CD14-positive monocyte (primary cell): ENCODE data around the gene SYP. TPM values are rescaled to one million over a fixed set of nuclear protein-coding genes. Genes with fewer than 3 reads are reported as not detected.
A peak's percentile ranks its signal among the peaks of the same experiment; 100 is the strongest.

Experiments used
- DNase-seq, 3 donors: peaks; one replicate each; pipeline ENCODE4 v3.0.0-alpha.2; 2011 to 2022
- H2AFZ ChIP-seq: 2 replicates; pipeline ENCODE4 v1.6.0; 2012; ENCODE audit warnings: mild to moderate bottlenecking, low read depth, low read length, inconsistent platforms; ENCODE audit not compliant: insufficient read depth, poor library complexity, severe bottlenecking
- H3K27ac ChIP-seq, 2 donors: 1 replicate in 1 of 2; 2 replicates in 1 of 2; pipeline ENCODE4 v1.5.1; 2012 to 2013; ENCODE audit warnings: low read length in 2 of 2, control low read depth in 1 of 2, inconsistent platforms in 1 of 2, low read depth in 1 of 2, mild to moderate bottlenecking in 1 of 2
- H3K27me3 ChIP-seq, 2 donors: one replicate each; pipeline versions ENCODE4 v1.6.0 to v1.6.1; 2011 to 2013; ENCODE audit warnings: low read length in 2 of 2; ENCODE audit not compliant: control insufficient read depth in 2 of 2, insufficient read depth in 2 of 2
- H3K36me3 ChIP-seq, 2 donors: replicated peaks in 1 of 2; 1 replicate in 1 of 2; 2 replicates in 1 of 2; pipeline versions ENCODE4 v1.5.1 to v1.6.1; 2012 to 2013; ENCODE audit warnings: low read length in 2 of 2, control low read depth in 1 of 2, inconsistent platforms in 1 of 2, mild to moderate bottlenecking in 1 of 2; ENCODE audit not compliant: insufficient read depth in 2 of 2, control insufficient read depth in 1 of 2
- H3K4me1 ChIP-seq, 2 donors: 1 replicate in 1 of 2; 2 replicates in 1 of 2; pipeline versions ENCODE4 v1.5.1 to v1.6.1; 2012 to 2013; ENCODE audit warnings: low read length in 2 of 2, control low read depth in 1 of 2, inconsistent platforms in 1 of 2, mild to moderate bottlenecking in 1 of 2, moderate library complexity in 1 of 2; ENCODE audit not compliant: insufficient read depth in 2 of 2, control insufficient read depth in 1 of 2
- H3K4me2 ChIP-seq: replicated peaks from 2 replicates; pipeline ENCODE3; 2012; ENCODE audit warnings: low read length, moderate library complexity, mild to moderate bottlenecking; ENCODE audit not compliant: poor library complexity, severe bottlenecking; ENCODE audit errors: extremely low read depth
- H3K4me3 ChIP-seq, 3 experiments: fragments of 200-600 bp in 1 of 3; sonication (generic) in 1 of 3; replicated peaks in 1 of 3; 1 replicate in 2 of 3; 2 replicates in 1 of 3; pipeline ENCODE4 v1.5.1; 2011 to 2013; ENCODE audit warnings: low read length in 3 of 3, mild to moderate bottlenecking in 3 of 3, control low read depth in 2 of 3, low read depth in 2 of 3, inconsistent platforms in 1 of 3, moderate library complexity in 1 of 3
- H3K79me2 ChIP-seq: 2 replicates; pipeline ENCODE4 v1.6.0; 2012; ENCODE audit warnings: mild to moderate bottlenecking, control low read depth, inconsistent platforms, low read length, moderate library complexity; ENCODE audit not compliant: insufficient read depth
- H3K9ac ChIP-seq: 2 replicates; pipeline ENCODE4 v1.6.0; 2017; ENCODE audit warnings: low read length, mild to moderate bottlenecking; ENCODE audit not compliant: insufficient read depth, poor library complexity, severe bottlenecking
- H3K9me3 ChIP-seq, 2 donors: replicated peaks in 1 of 2; 1 replicate in 1 of 2; 2 replicates in 1 of 2; pipeline versions ENCODE4 v1.5.1 to v1.6.1; 2012 to 2013; ENCODE audit warnings: low read length in 2 of 2, control low read depth in 1 of 2; ENCODE audit not compliant: control insufficient read depth in 1 of 2, insufficient read depth in 1 of 2
- H4K20me1 ChIP-seq: 2 replicates; pipeline ENCODE4 v1.6.0; 2012; ENCODE audit warnings: mild to moderate bottlenecking, low read length, control low read depth, moderate library complexity; ENCODE audit not compliant: insufficient read depth
- H3K27ac Mint-ChIP-seq, 7 donors: one replicate each; pipeline ENCODE4 v1.8.0; 2020; ENCODE audit warnings: mild to moderate bottlenecking in 7 of 7, mixed read lengths in 7 of 7, moderate library complexity in 6 of 7, inconsistent platforms in 2 of 7
- H3K27me3 Mint-ChIP-seq, 3 donors: one replicate each; pipeline ENCODE4 v1.8.0; 2021 to 2022; ENCODE audit warnings: low read depth in 3 of 3, mild to moderate bottlenecking in 3 of 3, mixed read lengths in 3 of 3, moderate library complexity in 3 of 3, inconsistent platforms in 1 of 3
- H3K36me3 Mint-ChIP-seq, 2 donors: one replicate each; pipeline ENCODE4 v1.8.0; 2020; ENCODE audit warnings: mixed read lengths in 2 of 2, inconsistent platforms in 1 of 2, mild to moderate bottlenecking in 1 of 2
- H3K4me1 Mint-ChIP-seq: one replicate; pipeline ENCODE4 v1.8.0; 2020; ENCODE audit warnings: mild to moderate bottlenecking, mixed read lengths
- H3K4me3 Mint-ChIP-seq, 2 donors: one replicate each; pipeline ENCODE4 v1.8.0; 2020; ENCODE audit warnings: mild to moderate bottlenecking in 2 of 2, mixed read lengths in 2 of 2, moderate library complexity in 1 of 2
- H3K9me3 Mint-ChIP-seq, 7 donors: one replicate each; pipeline ENCODE4 v1.8.0; 2020 to 2022; ENCODE audit warnings: mixed read lengths in 7 of 7, mild to moderate bottlenecking in 6 of 7, moderate library complexity in 6 of 7, inconsistent platforms in 2 of 7
- CTCF ChIP-seq: fragments of 200-600 bp; IDR thresholded peaks from one replicate; pipeline ENCODE4 v1.8.0; 2022; ENCODE audit warnings: antibody characterized with exemption, mild to moderate bottlenecking
- WGBS: methylation state at CpG from one replicate; pipeline ENCODE4 v1.1.5; 2013; ENCODE audit warnings: missing lambda C conversion rate; ENCODE audit not compliant: insufficient coverage; 5-methylcytosine and 5-hydroxymethylcytosine counted together
- intact Hi-C, 2 donors: fragments of 100-400 bp; cut with micrococcal nuclease; formaldehyde crosslinking; loops; one replicate each; pipeline versions ENCODE4 v1.15.0 to v1.15.1; 2023
- polyA plus RNA-seq, 3 donors: library from polyadenylated mRNA; depleted of rRNA in 1 of 3; unstranded in 2 of 3; stranded (reverse) in 1 of 3; fragments of 300-500 nt in 2 of 3; fragments of >200 nt in 1 of 3; fragmentation: Illumina TruSeq in 2 of 3; gene quantifications; 1 replicate in 2 of 3; 2 replicates in 1 of 3; pipeline ENCODE4 v1.2.3, GENCODE V29; 2012 to 2021

Gene SYP
- polyA plus RNA-seq, 3 donors: 0.27 to 0.69 (median 0.68) TPM

- peaks cover 19 to 39% of the 10 kb centered on the region in 2 donors for H3K36me3 Mint-ChIP-seq
- intact Hi-C loops: loop anchor here in 1 of 2 donors (5.0 kb wide), 1 partner anchor 36 kb away; the partner anchor contains the start of gene SYP
Observed at GRCh38 chrX:49238735-49239134, 38.7 kb upstream of the SYP start.

GRCh38 chrX:49237060-49237459, 37.1 kb upstream of the SYP start:
- peak overlapping the region; percentile 79 to 97 (median 90) for H3K27ac Mint-ChIP-seq
- H3K27me3 Mint-ChIP-seq: peaks cover 0 to 3% (median 0%) of the 10 kb centered on the region in 3 donors
- peaks cover 9 to 22% of the 10 kb centered on the region in 2 donors for H3K36me3 Mint-ChIP-seq
- peak overlapping the region; percentile 56 for H2AFZ ChIP-seq
- H3K4me1 ChIP-seq: peaks cover 32 to 36% of the 10 kb centered on the region in 2 donors
- no peaks in the 10 kb centered on the region for H3K9me3 ChIP-seq
- peaks cover 30% of the 10 kb centered on the region for H3K4me1 Mint-ChIP-seq
- peak; percentile 65 to 71 (median 70) for DNase-seq
- peak overlapping the region; percentile 66 to 83 for H3K4me3 Mint-ChIP-seq
- TF ChIP-seq CTCF: no peak
- peaks cover 45% of the 10 kb centered on the region for H3K79me2 ChIP-seq
- H3K9me3 Mint-ChIP-seq: peaks cover 0 to 5% (median 0%) of the 10 kb centered on the region in 7 donors
- peak overlapping the region in 1 of 3 experiments; percentile 74 for H3K4me3 ChIP-seq
- intact Hi-C loops: loop anchor here in 1 of 2 donors (5.0 kb wide), 1 partner anchor 35 kb away; the partner anchor contains the start of gene SYP
- WGBS: no CpG with 5 or more reads among the region's 9 CpGs
- H3K27me3 ChIP-seq: no peaks in the 10 kb centered on the region
- H3K4me2 ChIP-seq: peak overlapping the region; percentile 69
- H4K20me1 ChIP-seq: no peaks in the 10 kb centered on the region
- peak overlapping the region; percentile 73 to 89 for H3K27ac ChIP-seq
- peaks cover 10 to 25% of the 10 kb centered on the region in 2 donors for H3K36me3 ChIP-seq
- peak overlapping the region; percentile 15 for H3K9ac ChIP-seq

More at GRCh38 chrX:49238735-49239134, 38.7 kb upstream of the SYP start:
- Mint-ChIP-seq H3K27ac (peak overlapping the region in 3 of 7 donors; percentile 70 to 75 (median 72)), H3K4me3 (no peak overlapping the region), H3K9me3 (peaks cover 0 to 4% (median 0%) of the 10 kb centered on the region in 7 donors), H3K4me1 (peaks cover 30% of the 10 kb centered on the region), H3K27me3 (peaks cover 0 to 3% (median 0%) of the 10 kb centered on the region in 3 donors)
- H3K79me2 ChIP-seq: peaks cover 45% of the 10 kb centered on the region
- peaks cover 32 to 36% of the 10 kb centered on the region in 2 donors for H3K4me1 ChIP-seq
- H3K9ac ChIP-seq: no peak overlapping the region
- H3K27me3 ChIP-seq: no peaks in the 10 kb centered on the region
- H3K9me3 ChIP-seq: no peaks in the 10 kb centered on the region
- no peak overlapping the region for H3K4me3 ChIP-seq
- peak in 1 of 3 donors; percentile 11 for DNase-seq
- no peak overlapping the region for H2AFZ ChIP-seq
- 89% methylated on average over 1 of the region's 7 CpGs for WGBS
- TF ChIP-seq CTCF: no peak
- peak overlapping the region in 1 of 2 donors; percentile 7 for H3K27ac ChIP-seq
- peaks cover 26 to 41% of the 10 kb centered on the region in 2 donors for H3K36me3 ChIP-seq
- no peak overlapping the region for H3K4me2 ChIP-seq
- no peaks in the 10 kb centered on the region for H4K20me1 ChIP-seq
